ENCODE measurements around the gene RRAGA. TPM values are rescaled to one million over a fixed set of nuclear protein-coding genes. Genes with fewer than 3 reads are reported as not detected.

Gene RRAGA
- total and polyA plus RNA-seq, 4 donors, result 25.4 to 52.4 (median 40.4) TPM

DNA sequence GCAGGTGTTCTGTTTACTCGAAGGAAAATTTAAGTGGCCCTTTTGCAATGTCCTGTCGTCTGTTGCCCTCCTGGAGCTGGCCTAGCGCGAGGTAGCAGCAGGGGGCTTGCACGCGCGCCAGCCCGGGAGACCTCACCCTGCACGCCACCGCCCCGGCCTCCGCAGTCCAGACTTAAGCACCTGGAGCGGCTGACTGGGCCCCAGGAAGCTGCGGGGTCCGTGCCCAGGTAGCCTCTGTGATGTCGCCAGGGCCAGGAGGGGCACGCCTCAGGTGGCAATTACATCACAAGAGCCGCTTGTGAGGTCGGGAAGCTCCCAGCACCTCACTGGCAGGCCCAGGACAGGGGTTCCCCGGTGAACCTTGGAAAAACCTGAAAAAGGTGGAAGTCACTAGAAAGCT is 16.2 kb upstream of the RRAGA start, which contains the start of gene SAXO1:
TSS of gene SAXO1 (minus strand) at position 195 of the 400 bp plus-strand sequence. CDS start 301 bp downstream, outside the sequence.
- Histone ChIP-seq H3K27ac (ENCODE audit: low read depth in 1 of 2, low read length in 2 of 2) (no peak within 1 kb of the TSS), H3K9me3 (ENCODE audit: control insufficient read depth in 4 of 4, low read length in 3 of 4) (no peaks in the 10 kb centered on the region), H3K27me3 (ENCODE audit: control insufficient read depth in 4 of 4, insufficient read depth in 4 of 4, low read length in 3 of 4) (peaks cover 0 to 3% (median 0%) of the 10 kb centered on the region in 4 donors), H3K9ac (ENCODE audit: low read depth in 1 of 2, low read length in 2 of 2) (no peak within 1 kb of the TSS), H3K4me1 (ENCODE audit: control insufficient read depth in 4 of 4, insufficient read depth in 4 of 4, low read length in 3 of 4) (no peaks in the 10 kb centered on the region), H3K36me3 (ENCODE audit: control insufficient read depth in 4 of 4, insufficient read depth in 3 of 4, low read depth in 1 of 4, low read length in 3 of 4) (no peaks in the 10 kb centered on the region), H3K4me3 (ENCODE audit: low read depth in 1 of 3, low read length in 3 of 3) (no peak within 1 kb of the TSS)
- no peak for DNase-seq (ENCODE audit: low spot score)
- 77% methylated on average over 20 of the region's 20 CpGs for WGBS
- no peak for TF ChIP-seq JUND (IDR thresholded peaks at IDR 0.05)
- TF ChIP-seq YY1 (IDR thresholded peaks at IDR 0.05), result no peak
- TF ChIP-seq, protein P1, sequence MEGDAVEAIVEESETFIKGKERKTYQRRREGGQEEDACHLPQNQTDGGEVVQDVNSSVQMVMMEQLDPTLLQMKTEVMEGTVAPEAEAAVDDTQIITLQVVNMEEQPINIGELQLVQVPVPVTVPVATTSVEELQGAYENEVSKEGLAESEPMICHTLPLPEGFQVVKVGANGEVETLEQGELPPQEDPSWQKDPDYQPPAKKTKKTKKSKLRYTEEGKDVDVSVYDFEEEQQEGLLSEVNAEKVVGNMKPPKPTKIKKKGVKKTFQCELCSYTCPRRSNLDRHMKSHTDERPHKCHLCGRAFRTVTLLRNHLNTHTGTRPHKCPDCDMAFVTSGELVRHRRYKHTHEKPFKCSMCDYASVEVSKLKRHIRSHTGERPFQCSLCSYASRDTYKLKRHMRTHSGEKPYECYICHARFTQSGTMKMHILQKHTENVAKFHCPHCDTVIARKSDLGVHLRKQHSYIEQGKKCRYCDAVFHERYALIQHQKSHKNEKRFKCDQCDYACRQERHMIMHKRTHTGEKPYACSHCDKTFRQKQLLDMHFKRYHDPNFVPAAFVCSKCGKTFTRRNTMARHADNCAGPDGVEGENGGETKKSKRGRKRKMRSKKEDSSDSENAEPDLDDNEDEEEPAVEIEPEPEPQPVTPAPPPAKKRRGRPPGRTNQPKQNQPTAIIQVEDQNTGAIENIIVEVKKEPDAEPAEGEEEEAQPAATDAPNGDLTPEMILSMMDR (IDR thresholded peaks at IDR 0.05; ENCODE audit: low read depth, low read length, missing input control), result no peak
- TF ChIP-seq, protein P2, sequence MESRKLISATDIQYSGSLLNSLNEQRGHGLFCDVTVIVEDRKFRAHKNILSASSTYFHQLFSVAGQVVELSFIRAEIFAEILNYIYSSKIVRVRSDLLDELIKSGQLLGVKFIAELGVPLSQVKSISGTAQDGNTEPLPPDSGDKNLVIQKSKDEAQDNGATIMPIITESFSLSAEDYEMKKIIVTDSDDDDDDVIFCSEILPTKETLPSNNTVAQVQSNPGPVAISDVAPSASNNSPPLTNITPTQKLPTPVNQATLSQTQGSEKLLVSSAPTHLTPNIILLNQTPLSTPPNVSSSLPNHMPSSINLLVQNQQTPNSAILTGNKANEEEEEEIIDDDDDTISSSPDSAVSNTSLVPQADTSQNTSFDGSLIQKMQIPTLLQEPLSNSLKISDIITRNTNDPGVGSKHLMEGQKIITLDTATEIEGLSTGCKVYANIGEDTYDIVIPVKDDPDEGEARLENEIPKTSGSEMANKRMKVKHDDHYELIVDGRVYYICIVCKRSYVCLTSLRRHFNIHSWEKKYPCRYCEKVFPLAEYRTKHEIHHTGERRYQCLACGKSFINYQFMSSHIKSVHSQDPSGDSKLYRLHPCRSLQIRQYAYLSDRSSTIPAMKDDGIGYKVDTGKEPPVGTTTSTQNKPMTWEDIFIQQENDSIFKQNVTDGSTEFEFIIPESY (IDR thresholded peaks at IDR 0.05), result no peak
- TF ChIP-seq, protein P3, sequence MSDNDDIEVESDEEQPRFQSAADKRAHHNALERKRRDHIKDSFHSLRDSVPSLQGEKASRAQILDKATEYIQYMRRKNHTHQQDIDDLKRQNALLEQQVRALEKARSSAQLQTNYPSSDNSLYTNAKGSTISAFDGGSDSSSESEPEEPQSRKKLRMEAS (IDR thresholded peaks at IDR 0.05), result no peak
- no peak for TF ChIP-seq GABPA (IDR thresholded peaks at IDR 0.05 in 1 of 2, conservative IDR thresholded peaks at IDR 0.05 in 1 of 2)
- TF ChIP-seq, protein P4, sequence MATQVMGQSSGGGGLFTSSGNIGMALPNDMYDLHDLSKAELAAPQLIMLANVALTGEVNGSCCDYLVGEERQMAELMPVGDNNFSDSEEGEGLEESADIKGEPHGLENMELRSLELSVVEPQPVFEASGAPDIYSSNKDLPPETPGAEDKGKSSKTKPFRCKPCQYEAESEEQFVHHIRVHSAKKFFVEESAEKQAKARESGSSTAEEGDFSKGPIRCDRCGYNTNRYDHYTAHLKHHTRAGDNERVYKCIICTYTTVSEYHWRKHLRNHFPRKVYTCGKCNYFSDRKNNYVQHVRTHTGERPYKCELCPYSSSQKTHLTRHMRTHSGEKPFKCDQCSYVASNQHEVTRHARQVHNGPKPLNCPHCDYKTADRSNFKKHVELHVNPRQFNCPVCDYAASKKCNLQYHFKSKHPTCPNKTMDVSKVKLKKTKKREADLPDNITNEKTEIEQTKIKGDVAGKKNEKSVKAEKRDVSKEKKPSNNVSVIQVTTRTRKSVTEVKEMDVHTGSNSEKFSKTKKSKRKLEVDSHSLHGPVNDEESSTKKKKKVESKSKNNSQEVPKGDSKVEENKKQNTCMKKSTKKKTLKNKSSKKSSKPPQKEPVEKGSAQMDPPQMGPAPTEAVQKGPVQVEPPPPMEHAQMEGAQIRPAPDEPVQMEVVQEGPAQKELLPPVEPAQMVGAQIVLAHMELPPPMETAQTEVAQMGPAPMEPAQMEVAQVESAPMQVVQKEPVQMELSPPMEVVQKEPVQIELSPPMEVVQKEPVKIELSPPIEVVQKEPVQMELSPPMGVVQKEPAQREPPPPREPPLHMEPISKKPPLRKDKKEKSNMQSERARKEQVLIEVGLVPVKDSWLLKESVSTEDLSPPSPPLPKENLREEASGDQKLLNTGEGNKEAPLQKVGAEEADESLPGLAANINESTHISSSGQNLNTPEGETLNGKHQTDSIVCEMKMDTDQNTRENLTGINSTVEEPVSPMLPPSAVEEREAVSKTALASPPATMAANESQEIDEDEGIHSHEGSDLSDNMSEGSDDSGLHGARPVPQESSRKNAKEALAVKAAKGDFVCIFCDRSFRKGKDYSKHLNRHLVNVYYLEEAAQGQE (IDR thresholded peaks at IDR 0.05), result no peak
- no peak for TF ChIP-seq HNF4A (conservative IDR thresholded peaks at IDR 0.05)
- TF ChIP-seq EGR1 (IDR thresholded peaks at IDR 0.05; ENCODE audit: low read depth in 2 of 2), result no peak
- TF ChIP-seq HNF4G (IDR thresholded peaks at IDR 0.05), result no peak
- no peak for TF ChIP-seq TAF1 (conservative IDR thresholded peaks at IDR 0.05)
- no peak for TF ChIP-seq NR2F2 (IDR thresholded peaks at IDR 0.05)
- TF ChIP-seq FOXA2 (IDR thresholded peaks at IDR 0.05), result no peak
- TF ChIP-seq FOXA1 (IDR thresholded peaks at IDR 0.05), result no peak
- no peak for TF ChIP-seq RXRA (IDR thresholded peaks at IDR 0.05)

DNA sequence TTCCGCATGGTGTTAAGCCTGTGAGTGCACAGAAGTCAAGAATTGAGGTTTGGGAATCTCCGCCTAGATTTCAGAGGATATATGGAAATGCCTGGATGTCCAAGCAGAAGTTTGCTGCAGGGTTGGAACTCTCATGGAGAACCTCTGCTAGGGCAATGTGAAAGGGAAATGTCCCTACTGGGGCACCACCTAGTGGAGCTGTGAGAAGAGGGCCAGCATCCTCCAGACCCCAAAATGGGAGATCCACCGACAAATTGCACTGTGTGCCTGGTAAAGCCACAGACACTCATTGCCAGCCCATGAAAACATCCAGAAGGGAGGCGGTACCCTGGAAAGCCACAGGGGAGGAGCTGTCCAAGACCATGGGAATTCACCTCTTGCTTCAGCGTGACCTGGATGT is 12.6 kb upstream of the RRAGA start:
- Histone ChIP-seq H3K27ac (ENCODE audit: low read depth in 1 of 2, low read length in 2 of 2) (no peak overlapping the region), H3K4me3 (ENCODE audit: low read depth in 1 of 3, low read length in 3 of 3) (no peak overlapping the region)
- WGBS, result 98% methylated on average over 5 of the region's 5 CpGs

More for the DNA sequence above, 12.6 kb upstream of the RRAGA start:
- Histone ChIP-seq H3K27me3 (ENCODE audit: control insufficient read depth in 4 of 4, insufficient read depth in 4 of 4, low read length in 3 of 4) (no peaks in the 10 kb centered on the region), H3K9me3 (ENCODE audit: control insufficient read depth in 4 of 4, low read length in 3 of 4) (no peaks in the 10 kb centered on the region), H3K4me1 (ENCODE audit: control insufficient read depth in 4 of 4, insufficient read depth in 4 of 4, low read length in 3 of 4) (no peaks in the 10 kb centered on the region), H3K9ac (ENCODE audit: low read depth in 1 of 2, low read length in 2 of 2) (no peak overlapping the region), H3K36me3 (ENCODE audit: control insufficient read depth in 4 of 4, insufficient read depth in 3 of 4, low read depth in 1 of 4, low read length in 3 of 4) (no peaks in the 10 kb centered on the region)
- no peak for DNase-seq (ENCODE audit: low spot score)
- TF ChIP-seq, protein P2 (IDR thresholded peaks at IDR 0.05), result no peak
- TF ChIP-seq HNF4A (conservative IDR thresholded peaks at IDR 0.05) (no peak), FOXA2 (IDR thresholded peaks at IDR 0.05) (no peak), JUND (IDR thresholded peaks at IDR 0.05) (no peak), TAF1 (conservative IDR thresholded peaks at IDR 0.05) (no peak), HNF4G (IDR thresholded peaks at IDR 0.05) (no peak), EGR1 (IDR thresholded peaks at IDR 0.05; ENCODE audit: low read depth in 2 of 2) (no peak), GABPA (IDR thresholded peaks at IDR 0.05 in 1 of 2, conservative IDR thresholded peaks at IDR 0.05 in 1 of 2) (no peak), RAD21 (IDR thresholded peaks at IDR 0.05) (no peak)
